WTC11 (cell line): ENCODE data around the gene PCDHA13.

ENCODE experiments used
- AFF4 ChIP-seq: sonication (generic); formaldehyde crosslinking; IDR thresholded peaks from 2 replicates; pipeline ENCODE4 v1.8.1; 2023; ENCODE audit warnings: mild to moderate bottlenecking, missing genetic modification reagents, borderline replicate concordance
- JUN ChIP-seq: sonication (generic); formaldehyde crosslinking; IDR thresholded peaks from 2 replicates; pipeline ENCODE4 v1.8.0; 2023; ENCODE audit warnings: mild to moderate bottlenecking, missing genetic modification reagents
- USF2 ChIP-seq: sonication (generic); formaldehyde crosslinking; IDR thresholded peaks from 2 replicates; pipeline ENCODE4 v1.8.1; 2023; ENCODE audit warnings: mild to moderate bottlenecking, missing genetic modification reagents, moderate library complexity
- TF ChIP-seq, protein P1 (sequence below): sonication (generic); formaldehyde crosslinking; IDR thresholded peaks from 2 replicates; pipeline ENCODE4 v1.8.1; 2022; ENCODE audit warnings: low read depth, mild to moderate bottlenecking, moderate library complexity, missing genetic modification reagents, borderline replicate concordance

- TF ChIP-seq AFF4 (CRISPR knock-in tag) (no peak), JUN (no peak), USF2 (no peak)
- TF ChIP-seq, protein P1, sequence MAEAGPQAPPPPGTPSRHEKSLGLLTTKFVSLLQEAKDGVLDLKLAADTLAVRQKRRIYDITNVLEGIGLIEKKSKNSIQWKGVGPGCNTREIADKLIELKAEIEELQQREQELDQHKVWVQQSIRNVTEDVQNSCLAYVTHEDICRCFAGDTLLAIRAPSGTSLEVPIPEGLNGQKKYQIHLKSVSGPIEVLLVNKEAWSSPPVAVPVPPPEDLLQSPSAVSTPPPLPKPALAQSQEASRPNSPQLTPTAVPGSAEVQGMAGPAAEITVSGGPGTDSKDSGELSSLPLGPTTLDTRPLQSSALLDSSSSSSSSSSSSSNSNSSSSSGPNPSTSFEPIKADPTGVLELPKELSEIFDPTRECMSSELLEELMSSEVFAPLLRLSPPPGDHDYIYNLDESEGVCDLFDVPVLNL, result no peak
Measured at GRCh38 chr5:140877262-140877581, 4.7 kb upstream of the PCDHA13 start.
